Measurements from ENCODE around the gene FHDC1. TPM values are rescaled to one million over a fixed set of nuclear protein-coding genes. Genes with fewer than 3 reads are reported as not detected.

Gene FHDC1
- total RNA-seq, 1 experiment from 2014 or later, result 18.1 TPM

DNA sequence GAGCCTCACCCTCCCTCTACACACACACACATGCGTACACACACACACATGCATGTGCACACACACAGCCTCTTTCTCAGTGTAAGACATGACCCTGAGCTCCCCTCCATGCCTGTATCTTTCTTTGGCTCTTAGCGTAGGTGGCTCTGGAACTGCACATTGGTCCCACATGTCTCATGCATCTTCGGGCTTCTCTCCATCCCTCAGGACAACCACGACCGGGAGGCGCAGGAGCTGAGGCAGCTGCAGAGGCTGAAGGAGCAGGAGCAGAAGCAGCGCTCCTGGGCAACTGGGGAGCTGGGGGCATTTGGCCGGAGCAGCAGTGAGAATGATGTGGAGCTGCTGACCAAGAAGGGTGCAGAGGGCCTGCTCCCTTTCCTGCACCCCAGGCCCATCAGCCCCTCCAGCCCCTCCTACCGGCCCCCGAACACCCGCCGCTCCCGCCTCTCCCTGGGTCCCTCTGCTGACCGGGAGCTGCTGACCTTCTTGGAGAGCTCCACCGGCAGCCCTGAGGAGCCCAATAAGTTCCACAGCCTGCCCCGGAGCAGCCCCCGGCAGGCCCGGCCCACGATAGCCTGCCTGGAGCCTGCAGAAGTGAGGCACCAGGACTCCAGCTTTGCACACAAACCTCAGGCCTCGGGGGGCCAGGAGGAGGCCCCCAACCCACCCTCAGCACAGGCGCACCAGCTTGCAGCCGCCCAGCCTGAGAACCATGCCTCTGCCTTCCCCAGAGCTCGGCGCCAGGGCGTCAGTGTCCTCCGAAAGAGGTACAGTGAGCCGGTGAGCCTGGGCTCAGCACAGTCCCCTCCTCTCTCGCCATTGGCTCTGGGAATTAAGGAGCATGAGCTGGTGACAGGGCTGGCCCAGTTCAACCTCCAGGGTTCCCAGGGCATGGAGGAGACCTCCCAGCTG lies 38.6 kb downstream of the FHDC1 start (continued):
- TF ChIP-seq, protein P1, sequence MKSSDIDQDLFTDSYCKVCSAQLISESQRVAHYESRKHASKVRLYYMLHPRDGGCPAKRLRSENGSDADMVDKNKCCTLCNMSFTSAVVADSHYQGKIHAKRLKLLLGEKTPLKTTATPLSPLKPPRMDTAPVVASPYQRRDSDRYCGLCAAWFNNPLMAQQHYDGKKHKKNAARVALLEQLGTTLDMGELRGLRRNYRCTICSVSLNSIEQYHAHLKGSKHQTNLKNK (CRISPR knock-in tag; IDR thresholded peaks at IDR 0.05), result no peak
- TF ChIP-seq TEAD1 (CRISPR knock-in tag; IDR thresholded peaks at IDR 0.05) (no peak), ZNF232 (CRISPR knock-in tag; IDR thresholded peaks at IDR 0.05) (no peak), SOX15 (CRISPR knock-in tag; IDR thresholded peaks at IDR 0.05) (no peak), FOXK1 (CRISPR knock-in tag; IDR thresholded peaks at IDR 0.05) (no peak), GTF2I (CRISPR knock-in tag; conservative IDR thresholded peaks at IDR 0.05) (no peak)

DNA sequence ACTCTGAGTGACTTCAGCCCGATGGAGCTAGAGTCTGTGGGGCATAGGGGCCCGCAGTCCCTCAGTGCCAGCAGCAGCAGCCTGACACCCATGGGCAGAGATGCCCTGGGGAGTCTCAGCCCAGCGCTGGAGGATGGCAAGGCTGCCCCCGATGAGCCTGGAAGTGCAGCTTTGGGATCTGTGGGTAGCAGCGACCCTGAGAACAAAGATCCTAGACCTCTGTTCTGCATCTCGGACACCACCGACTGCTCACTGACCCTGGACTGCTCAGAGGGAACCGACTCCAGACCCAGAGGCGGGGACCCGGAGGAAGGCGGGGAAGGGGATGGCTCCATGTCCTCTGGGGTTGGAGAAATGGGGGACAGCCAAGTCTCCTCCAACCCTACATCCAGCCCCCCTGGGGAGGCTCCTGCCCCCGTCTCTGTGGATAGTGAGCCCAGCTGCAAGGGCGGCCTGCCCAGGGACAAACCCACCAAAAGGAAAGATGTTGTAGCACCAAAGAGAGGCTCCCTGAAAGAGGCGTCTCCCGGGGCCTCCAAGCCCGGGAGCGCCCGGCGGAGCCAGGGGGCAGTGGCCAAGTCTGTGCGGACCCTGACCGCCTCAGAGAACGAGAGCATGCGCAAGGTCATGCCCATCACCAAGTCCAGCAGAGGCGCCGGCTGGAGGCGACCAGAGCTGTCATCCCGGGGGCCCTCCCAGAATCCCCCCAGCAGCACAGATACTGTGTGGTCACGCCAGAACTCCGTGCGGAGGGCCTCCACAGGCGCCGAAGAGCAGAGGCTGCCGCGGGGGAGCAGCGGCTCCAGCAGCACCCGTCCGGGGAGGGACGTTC lies 39.5 kb downstream of the FHDC1 start:
- no peak for DNase-seq (ENCODE audit: low spot score)
- Mint-ChIP-seq H3K4me1 (no peaks in the 10 kb centered on the region; the same call in 1 of the 2 replicates), H3K9me3 (no peaks in the 10 kb centered on the region), H3K27me3 (ENCODE audit: low read depth) (no peaks in the 10 kb centered on the region), H3K36me3 (peaks cover 40% of the 10 kb centered on the region), H3K4me3 (no peak overlapping the region), H3K27ac (no peak overlapping the region)
- ATAC-seq, result no peak
- TF ChIP-seq MYBL2 (CRISPR knock-in tag; IDR thresholded peaks at IDR 0.05) (no peak), TCF7 (CRISPR knock-in tag; IDR thresholded peaks at IDR 0.05; ENCODE audit: low read depth) (no peak), KAT7 (CRISPR knock-in tag; IDR thresholded peaks at IDR 0.05; ENCODE audit: borderline replicate concordance) (no peak), RELA (CRISPR knock-in tag; IDR thresholded peaks at IDR 0.05; ENCODE audit: borderline replicate concordance) (no peak), CREB1 (CRISPR knock-in tag; IDR thresholded peaks at IDR 0.05) (no peak)
- TF ChIP-seq, protein P2, sequence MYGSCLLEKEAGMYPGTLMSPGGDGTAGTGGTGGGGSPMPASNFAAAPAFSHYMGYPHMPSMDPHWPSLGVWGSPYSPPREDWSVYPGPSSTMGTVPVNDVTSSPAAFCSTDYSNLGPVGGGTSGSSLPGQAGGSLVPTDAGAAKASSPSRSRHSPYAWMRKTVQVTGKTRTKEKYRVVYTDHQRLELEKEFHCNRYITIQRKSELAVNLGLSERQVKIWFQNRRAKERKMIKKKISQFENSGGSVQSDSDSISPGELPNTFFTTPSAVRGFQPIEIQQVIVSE (CRISPR knock-in tag; IDR thresholded peaks at IDR 0.05; ENCODE audit: borderline replicate concordance), result no peak
- TF ChIP-seq, protein P3, sequence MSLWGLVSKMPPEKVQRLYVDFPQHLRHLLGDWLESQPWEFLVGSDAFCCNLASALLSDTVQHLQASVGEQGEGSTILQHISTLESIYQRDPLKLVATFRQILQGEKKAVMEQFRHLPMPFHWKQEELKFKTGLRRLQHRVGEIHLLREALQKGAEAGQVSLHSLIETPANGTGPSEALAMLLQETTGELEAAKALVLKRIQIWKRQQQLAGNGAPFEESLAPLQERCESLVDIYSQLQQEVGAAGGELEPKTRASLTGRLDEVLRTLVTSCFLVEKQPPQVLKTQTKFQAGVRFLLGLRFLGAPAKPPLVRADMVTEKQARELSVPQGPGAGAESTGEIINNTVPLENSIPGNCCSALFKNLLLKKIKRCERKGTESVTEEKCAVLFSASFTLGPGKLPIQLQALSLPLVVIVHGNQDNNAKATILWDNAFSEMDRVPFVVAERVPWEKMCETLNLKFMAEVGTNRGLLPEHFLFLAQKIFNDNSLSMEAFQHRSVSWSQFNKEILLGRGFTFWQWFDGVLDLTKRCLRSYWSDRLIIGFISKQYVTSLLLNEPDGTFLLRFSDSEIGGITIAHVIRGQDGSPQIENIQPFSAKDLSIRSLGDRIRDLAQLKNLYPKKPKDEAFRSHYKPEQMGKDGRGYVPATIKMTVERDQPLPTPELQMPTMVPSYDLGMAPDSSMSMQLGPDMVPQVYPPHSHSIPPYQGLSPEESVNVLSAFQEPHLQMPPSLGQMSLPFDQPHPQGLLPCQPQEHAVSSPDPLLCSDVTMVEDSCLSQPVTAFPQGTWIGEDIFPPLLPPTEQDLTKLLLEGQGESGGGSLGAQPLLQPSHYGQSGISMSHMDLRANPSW (CRISPR knock-in tag; conservative IDR thresholded peaks at IDR 0.05; ENCODE audit: low read depth), result no peak
- TF ChIP-seq, protein P1 (CRISPR knock-in tag; IDR thresholded peaks at IDR 0.05), result no peak
- POLR2A ChIA-PET, result interaction anchor here (0.6 kb wide), 1 partner anchor 7 kb away, joined by 5 read pairs; no protein-coding TSS in a partner anchor
- CTCF ChIA-PET, result interaction anchor here (1.2 to 1.8 kb wide), 3 partner anchors 8 to 152 kb away, joined by 3 to 5 read pairs (median 5); no protein-coding TSS in a partner anchor

DNA sequence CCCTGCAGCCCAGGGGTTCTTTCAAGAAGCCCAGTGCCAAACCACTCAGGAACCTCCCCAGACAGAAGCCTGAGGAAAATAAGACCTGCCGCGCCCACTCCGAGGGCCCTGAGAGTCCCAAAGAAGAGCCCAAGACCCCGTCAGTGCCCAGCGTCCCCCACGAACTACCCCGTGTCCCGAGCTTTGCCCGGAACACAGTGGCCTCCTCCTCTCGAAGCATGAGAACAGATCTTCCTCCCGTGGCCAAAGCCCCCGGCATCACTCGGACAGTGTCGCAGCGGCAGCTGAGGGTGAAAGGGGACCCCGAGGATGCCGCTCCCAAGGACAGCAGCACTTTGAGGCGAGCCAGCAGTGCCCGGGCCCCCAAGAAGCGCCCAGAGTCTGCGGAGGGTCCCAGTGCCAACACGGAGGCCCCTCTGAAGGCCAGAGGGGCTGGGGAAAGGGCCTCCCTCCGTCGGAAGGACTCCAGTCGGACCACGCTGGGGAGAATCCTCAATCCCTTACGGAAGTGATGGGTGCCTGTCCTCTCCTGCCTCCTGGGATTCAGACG lies 40.2 kb downstream of the FHDC1 start:
- Mint-ChIP-seq H3K27me3 (ENCODE audit: low read depth) (no peaks in the 10 kb centered on the region), H3K9me3 (no peaks in the 10 kb centered on the region), H3K4me1 (peaks cover 5% of the 10 kb centered on the region), H3K27ac (no peak overlapping the region; the same call in 1 of the 2 replicates), H3K4me3 (no peak overlapping the region), H3K36me3 (peaks cover 34% of the 10 kb centered on the region)
- no peak for DNase-seq (ENCODE audit: low spot score)
- POLR2A ChIA-PET, result interaction anchor here (0.6 kb wide), 1 partner anchor 8 kb away, joined by 5 read pairs; no protein-coding TSS in a partner anchor
- CTCF ChIA-PET, result interaction anchor here (1.2 kb wide), 1 partner anchor 151 kb away, joined by 3 read pairs; no protein-coding TSS in a partner anchor
- ATAC-seq, result no peak
- TF ChIP-seq, protein P4, sequence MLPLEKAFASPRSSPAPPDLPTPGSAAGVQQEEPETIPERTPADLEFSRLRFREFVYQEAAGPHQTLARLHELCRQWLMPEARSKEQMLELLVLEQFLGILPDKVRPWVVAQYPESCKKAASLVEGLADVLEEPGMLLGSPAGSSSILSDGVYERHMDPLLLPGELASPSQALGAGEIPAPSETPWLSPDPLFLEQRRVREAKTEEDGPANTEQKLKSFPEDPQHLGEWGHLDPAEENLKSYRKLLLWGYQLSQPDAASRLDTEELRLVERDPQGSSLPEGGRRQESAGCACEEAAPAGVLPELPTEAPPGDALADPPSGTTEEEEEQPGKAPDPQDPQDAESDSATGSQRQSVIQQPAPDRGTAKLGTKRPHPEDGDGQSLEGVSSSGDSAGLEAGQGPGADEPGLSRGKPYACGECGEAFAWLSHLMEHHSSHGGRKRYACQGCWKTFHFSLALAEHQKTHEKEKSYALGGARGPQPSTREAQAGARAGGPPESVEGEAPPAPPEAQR (CRISPR knock-in tag; IDR thresholded peaks at IDR 0.05), result no peak
- TF ChIP-seq, protein P5, sequence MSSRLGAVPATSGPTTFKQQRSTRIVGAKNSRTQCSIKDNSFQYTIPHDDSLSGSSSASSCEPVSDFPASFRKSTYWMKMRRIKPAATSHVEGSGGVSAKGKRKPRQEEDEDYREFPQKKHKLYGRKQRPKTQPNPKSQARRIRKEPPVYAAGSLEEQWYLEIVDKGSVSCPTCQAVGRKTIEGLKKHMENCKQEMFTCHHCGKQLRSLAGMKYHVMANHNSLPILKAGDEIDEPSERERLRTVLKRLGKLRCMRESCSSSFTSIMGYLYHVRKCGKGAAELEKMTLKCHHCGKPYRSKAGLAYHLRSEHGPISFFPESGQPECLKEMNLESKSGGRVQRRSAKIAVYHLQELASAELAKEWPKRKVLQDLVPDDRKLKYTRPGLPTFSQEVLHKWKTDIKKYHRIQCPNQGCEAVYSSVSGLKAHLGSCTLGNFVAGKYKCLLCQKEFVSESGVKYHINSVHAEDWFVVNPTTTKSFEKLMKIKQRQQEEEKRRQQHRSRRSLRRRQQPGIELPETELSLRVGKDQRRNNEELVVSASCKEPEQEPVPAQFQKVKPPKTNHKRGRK (CRISPR knock-in tag; IDR thresholded peaks at IDR 0.05; ENCODE audit: borderline replicate concordance), result no peak
- no peak for TF ChIP-seq PRRX2 (CRISPR knock-in tag; IDR thresholded peaks at IDR 0.05)
- no peak for TF ChIP-seq MYBL2 (CRISPR knock-in tag; IDR thresholded peaks at IDR 0.05)
- TF ChIP-seq, protein P6, sequence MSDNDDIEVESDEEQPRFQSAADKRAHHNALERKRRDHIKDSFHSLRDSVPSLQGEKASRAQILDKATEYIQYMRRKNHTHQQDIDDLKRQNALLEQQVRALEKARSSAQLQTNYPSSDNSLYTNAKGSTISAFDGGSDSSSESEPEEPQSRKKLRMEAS (CRISPR knock-in tag; IDR thresholded peaks at IDR 0.05), result no peak

Measured in WTC11 (cell line).